ENCODE data around the gene TECR. TPM values are rescaled to one million over a fixed set of nuclear protein-coding genes. Genes with fewer than 3 reads are reported as not detected.

Gene TECR
- total and polyA plus RNA-seq, 2 of the 13 experiments (the other 11 are each of a cell fraction or from before 2014, with no cell fraction given), result 54.9 to 121 TPM

DNA sequence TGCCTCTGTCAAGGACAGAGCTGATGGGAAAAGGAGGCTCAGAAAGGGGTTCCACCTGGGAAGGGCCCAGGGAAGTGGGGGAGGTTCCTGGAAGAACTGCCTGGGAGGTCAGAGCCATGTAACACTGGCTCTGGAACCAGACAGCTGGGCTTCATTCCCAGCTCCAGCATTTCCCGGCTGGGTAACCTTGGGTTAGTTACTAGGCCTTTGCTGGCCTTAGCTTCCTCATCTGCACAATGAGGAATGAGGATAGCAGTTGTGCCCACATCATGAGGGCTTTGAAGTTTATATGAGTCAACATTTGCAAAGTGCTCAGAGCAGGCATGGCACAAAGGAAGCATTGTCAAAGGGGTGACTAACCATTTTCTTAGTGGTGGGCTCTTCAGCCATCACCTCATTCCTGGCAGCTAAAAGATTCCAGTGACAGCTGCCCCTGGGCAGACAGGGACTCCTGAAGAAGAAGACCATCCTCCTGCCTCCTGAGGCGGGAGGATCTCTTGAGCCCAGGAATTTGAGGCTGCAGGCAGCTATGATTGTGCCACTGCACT, 9.5 kb upstream of the TECR start (continued):
- TF ChIP-seq ZNF550 (CRISPR knock-in tag; IDR thresholded peaks at IDR 0.05; ENCODE audit: borderline replicate concordance) (no peak), BRF2 (CRISPR knock-in tag; IDR thresholded peaks at IDR 0.05) (no peak), PHF20 (CRISPR knock-in tag; IDR thresholded peaks at IDR 0.05) (no peak), ZBTB33 (CRISPR knock-in tag; IDR thresholded peaks at IDR 0.05) (0 out of 2 replicates have a peak, but pooled peaks have one; percentile 4), GABPB1 (CRISPR knock-in tag; IDR thresholded peaks at IDR 0.05) (0 out of 2 replicates have a peak, but pooled peaks have one; percentile 36), ARNT2 (CRISPR knock-in tag; IDR thresholded peaks at IDR 0.05; ENCODE audit: low read depth) (no peak), ERF (CRISPR knock-in tag; IDR thresholded peaks at IDR 0.05) (peak; percentile 84), ZNF343 (CRISPR knock-in tag; IDR thresholded peaks at IDR 0.05) (no peak), MAFG (CRISPR knock-in tag; IDR thresholded peaks at IDR 0.05) (no peak), FOXP1 (IDR thresholded peaks at IDR 0.05) (no peak), FOXP1 (CRISPR knock-in tag; IDR thresholded peaks at IDR 0.05) (peak; percentile 50; the same call in 1 of the 2 replicates), CHD4 (IDR thresholded peaks at IDR 0.05; ENCODE audit: borderline replicate concordance, low read length) (peak; percentile 91; the same call in 1 of the 2 replicates), ZNF337 (CRISPR knock-in tag; IDR thresholded peaks at IDR 0.05; ENCODE audit: borderline replicate concordance, low read depth) (no peak), ZNF280B (CRISPR knock-in tag; IDR thresholded peaks at IDR 0.05; ENCODE audit: borderline replicate concordance) (no peak), HIVEP1 (CRISPR knock-in tag; IDR thresholded peaks at IDR 0.05) (no peak), HNRNPUL1 (IDR thresholded peaks at IDR 0.05; ENCODE audit: low read depth, low read length) (no peak), ZBTB8A (CRISPR knock-in tag; IDR thresholded peaks at IDR 0.05; ENCODE audit: borderline replicate concordance, low read depth) (no peak), ATF7-NPFF (CRISPR knock-in tag; IDR thresholded peaks at IDR 0.05; ENCODE audit: low read depth) (no peak), PCBP2 (optimal IDR thresholded peaks at IDR 0.05; ENCODE audit: low read depth, low read length, poor library complexity, severe bottlenecking) (no peak), ONECUT2 (CRISPR knock-in tag; IDR thresholded peaks at IDR 0.05) (no peak), MED8 (CRISPR knock-in tag; IDR thresholded peaks at IDR 0.05; ENCODE audit: insufficient replicate concordance) (no peak), EED (CRISPR knock-in tag; IDR thresholded peaks at IDR 0.05) (no peak), MTA3 (CRISPR knock-in tag; IDR thresholded peaks at IDR 0.05) (no peak), ZNF367 (CRISPR knock-in tag; IDR thresholded peaks at IDR 0.05; ENCODE audit: borderline replicate concordance) (no peak), ZBTB38 (CRISPR knock-in tag; IDR thresholded peaks at IDR 0.05) (0 out of 2 replicates have a peak, but pooled peaks have one; percentile 0), ZNF260 (CRISPR knock-in tag; IDR thresholded peaks at IDR 0.05; ENCODE audit: borderline replicate concordance, low read depth) (no peak), ZNF768 (CRISPR knock-in tag; IDR thresholded peaks at IDR 0.05) (no peak)
- TF ChIP-seq, protein P1, sequence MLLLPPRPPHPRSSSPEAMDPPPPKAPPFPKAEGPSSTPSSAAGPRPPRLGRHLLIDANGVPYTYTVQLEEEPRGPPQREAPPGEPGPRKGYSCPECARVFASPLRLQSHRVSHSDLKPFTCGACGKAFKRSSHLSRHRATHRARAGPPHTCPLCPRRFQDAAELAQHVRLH (CRISPR knock-in tag; IDR thresholded peaks at IDR 0.05; ENCODE audit: borderline replicate concordance, low read depth), result peak; percentile 77; the same call in 1 of the 2 replicates
